ENCODE results near the gene C6orf136. TPM values are rescaled to one million over a fixed set of nuclear protein-coding genes. Genes with fewer than 3 reads are reported as not detected.
A peak's percentile ranks its signal among the peaks of the same experiment; 100 is the strongest.

The C6orf136 gene
- total and polyA plus RNA-seq, 9 of the 15 experiments (the other 6 are each of a cell fraction or from before 2014, with no cell fraction given): 14.1 to 63.1 (median 18.4) TPM

- TF ChIP-seq, protein P1, sequence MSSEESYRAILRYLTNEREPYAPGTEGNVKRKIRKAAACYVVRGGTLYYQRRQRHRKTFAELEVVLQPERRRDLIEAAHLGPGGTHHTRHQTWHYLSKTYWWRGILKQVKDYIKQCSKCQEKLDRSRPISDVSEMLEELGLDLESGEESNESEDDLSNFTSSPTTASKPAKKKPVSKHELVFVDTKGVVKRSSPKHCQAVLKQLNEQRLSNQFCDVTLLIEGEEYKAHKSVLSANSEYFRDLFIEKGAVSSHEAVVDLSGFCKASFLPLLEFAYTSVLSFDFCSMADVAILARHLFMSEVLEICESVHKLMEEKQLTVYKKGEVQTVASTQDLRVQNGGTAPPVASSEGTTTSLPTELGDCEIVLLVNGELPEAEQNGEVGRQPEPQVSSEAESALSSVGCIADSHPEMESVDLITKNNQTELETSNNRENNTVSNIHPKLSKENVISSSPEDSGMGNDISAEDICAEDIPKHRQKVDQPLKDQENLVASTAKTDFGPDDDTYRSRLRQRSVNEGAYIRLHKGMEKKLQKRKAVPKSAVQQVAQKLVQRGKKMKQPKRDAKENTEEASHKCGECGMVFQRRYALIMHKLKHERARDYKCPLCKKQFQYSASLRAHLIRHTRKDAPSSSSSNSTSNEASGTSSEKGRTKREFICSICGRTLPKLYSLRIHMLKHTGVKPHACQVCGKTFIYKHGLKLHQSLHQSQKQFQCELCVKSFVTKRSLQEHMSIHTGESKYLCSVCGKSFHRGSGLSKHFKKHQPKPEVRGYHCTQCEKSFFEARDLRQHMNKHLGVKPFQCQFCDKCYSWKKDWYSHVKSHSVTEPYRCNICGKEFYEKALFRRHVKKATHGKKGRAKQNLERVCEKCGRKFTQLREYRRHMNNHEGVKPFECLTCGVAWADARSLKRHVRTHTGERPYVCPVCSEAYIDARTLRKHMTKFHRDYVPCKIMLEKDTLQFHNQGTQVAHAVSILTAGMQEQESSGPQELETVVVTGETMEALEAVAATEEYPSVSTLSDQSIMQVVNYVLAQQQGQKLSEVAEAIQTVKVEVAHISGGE (CRISPR knock-in tag; IDR thresholded peaks at IDR 0.05): peak in 1 of 3 experiments; percentile 93; a peak in 4 of 6 replicates
- peak; percentile 89 for TF ChIP-seq GTF2E2 (tag; IDR thresholded peaks at IDR 0.05)
- no peak for TF ChIP-seq ZNF23 (CRISPR knock-in tag; IDR thresholded peaks at IDR 0.05)
- TF ChIP-seq ZNF165 (CRISPR knock-in tag; IDR thresholded peaks at IDR 0.05; ENCODE audit: borderline replicate concordance): peak; percentile 38; the same call in 1 of the 2 replicates
- TF ChIP-seq KAT8 (IDR thresholded peaks at IDR 0.05; ENCODE audit: low read depth): no peak
- TF ChIP-seq U2AF2 (optimal IDR thresholded peaks at IDR 0.05; ENCODE audit: low read depth, low read length): no peak
- TF ChIP-seq NRF1 (conservative IDR thresholded peaks at IDR 0.05 in 1 of 2, IDR thresholded peaks at IDR 0.05 in 1 of 2): peak in 1 of 2 experiments; percentile 51; a peak in 3 of 4 replicates
- 0 out of 2 replicates have a peak, but pooled peaks have one; percentile 10 for TF ChIP-seq RAD51 (IDR thresholded peaks at IDR 0.05; ENCODE audit: borderline replicate concordance, low read depth)
- peak; percentile 36 for TF ChIP-seq BRD9 (IDR thresholded peaks at IDR 0.05; ENCODE audit: low read depth, partially characterized antibody)
- TF ChIP-seq E4F1 (CRISPR knock-in tag; IDR thresholded peaks at IDR 0.05; ENCODE audit: borderline replicate concordance): no peak
- no peak for TF ChIP-seq FOXK1 (CRISPR knock-in tag; IDR thresholded peaks at IDR 0.05; ENCODE audit: borderline replicate concordance)
- TF ChIP-seq KAT2B (IDR thresholded peaks at IDR 0.05; ENCODE audit: low read depth, low read length): no peak
- no peak for TF ChIP-seq HMG20A (CRISPR knock-in tag; conservative IDR thresholded peaks at IDR 0.05)
- TF ChIP-seq NR2C1 (IDR thresholded peaks at IDR 0.05): no peak
- peak; percentile 55; the same call in 1 of the 2 replicates for TF ChIP-seq NR2C1 (tag; IDR thresholded peaks at IDR 0.05)
- no peak for TF ChIP-seq POLR3G (IDR thresholded peaks at IDR 0.05; ENCODE audit: extremely low read depth, insufficient read length, insufficient replicate concordance)
Measured at GRCh38 chr6:30682143-30683117, 35.5 kb downstream of the C6orf136 start (continued).

Measured in K562 (cell line).